ENCODE results near the gene LGALS12. TPM values are rescaled to one million over a fixed set of nuclear protein-coding genes. Genes with fewer than 3 reads are reported as not detected.
A peak's percentile ranks its signal among the peaks of the same experiment; 100 is the strongest.

LGALS12 gene
- polyA plus RNA-seq, 3 donors = 6.8 to 16.3 (median 13.5) TPM

DNA sequence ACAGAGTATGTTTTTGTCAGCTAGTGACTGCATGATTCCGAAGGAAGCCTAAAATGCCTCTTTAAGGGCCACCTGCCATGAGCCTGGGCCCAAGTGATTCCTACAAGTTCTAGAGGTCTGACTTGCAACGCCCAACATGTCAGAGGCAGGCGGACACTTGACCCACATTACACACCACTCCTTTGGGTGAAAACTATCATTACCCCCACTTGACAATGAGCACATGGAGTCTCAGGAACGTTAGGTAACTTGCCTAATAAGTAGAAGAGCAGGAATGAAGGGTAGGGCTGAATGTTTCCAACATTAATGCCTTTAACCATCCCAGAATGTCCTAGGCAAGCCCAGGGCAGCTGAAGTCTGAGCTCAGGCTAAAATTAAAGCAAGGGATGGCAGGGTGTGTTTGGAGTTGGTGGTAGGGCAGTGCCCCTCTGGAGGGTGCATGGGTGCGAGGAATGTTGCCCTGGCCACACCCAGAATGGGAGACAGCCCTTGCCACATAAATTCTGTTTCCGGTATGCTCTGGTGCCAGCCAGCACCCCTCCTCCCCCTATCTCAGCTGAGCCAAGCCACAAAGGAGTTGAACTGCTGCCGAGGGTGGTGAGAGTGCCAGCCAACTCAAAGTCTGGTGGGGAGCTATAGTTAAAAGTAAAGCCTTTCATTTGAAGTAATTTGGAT lies 54.8 kb downstream of the LGALS12 start:
- Histone ChIP-seq H3K36me3 (replicated peaks in 1 of 2; ENCODE audit: control insufficient read depth in 1 of 2, insufficient read depth in 2 of 2, low read length in 2 of 2) (no peaks in the 10 kb centered on the region), H2AFZ (ENCODE audit: insufficient read depth, low read depth, low read length, poor library complexity, severe bottlenecking) (peak overlapping the region; percentile 27), H3K27me3 (ENCODE audit: control insufficient read depth in 2 of 2, insufficient read depth in 2 of 2, low read length in 2 of 2) (no peaks in the 10 kb centered on the region), H3K27ac (ENCODE audit: low read depth in 1 of 2, low read length in 2 of 2) (no peak overlapping the region), H3K4me1 (ENCODE audit: control insufficient read depth in 1 of 2, insufficient read depth in 2 of 2, low read length in 2 of 2) (peaks cover 6 to 9% of the 10 kb centered on the region in 2 donors), H3K4me2 (replicated peaks; ENCODE audit: extremely low read depth, low read length, poor library complexity, severe bottlenecking) (no peak overlapping the region), H3K79me2 (ENCODE audit: insufficient read depth, low read length) (no peaks in the 10 kb centered on the region), H4K20me1 (ENCODE audit: insufficient read depth, low read length) (no peaks in the 10 kb centered on the region), H3K9me3 (replicated peaks in 1 of 2; ENCODE audit: control insufficient read depth in 1 of 2, insufficient read depth in 1 of 2, low read length in 2 of 2) (no peaks in the 10 kb centered on the region), H3K9ac (ENCODE audit: insufficient read depth, low read length, poor library complexity, severe bottlenecking) (no peak overlapping the region), H3K4me3 (replicated peaks in 1 of 3; ENCODE audit: low read depth in 2 of 3, low read length in 3 of 3) (no peak overlapping the region)
- Mint-ChIP-seq H3K4me3 (no peak overlapping the region), H3K36me3 (no peaks in the 10 kb centered on the region), H3K9me3 (no peaks in the 10 kb centered on the region), H3K4me1 (peaks cover 17% of the 10 kb centered on the region), H3K27me3 (ENCODE audit: low read depth in 3 of 3) (peaks cover 0 to 1% (median 1%) of the 10 kb centered on the region in 3 donors), H3K27ac (peak overlapping the region in 1 of 7 donors; percentile 46)
- TF ChIP-seq CTCF (IDR thresholded peaks at IDR 0.05) = no peak
- WGBS (ENCODE audit: insufficient coverage) = no CpG with 5 or more reads among the region's 7 CpGs
- DNase-seq = no peak
- intact Hi-C loops (cut with micrococcal nuclease) = loop anchor here in 1 of 2 donors (5.0 kb wide), 1 partner anchor 58 kb away; no protein-coding TSS in a partner anchor

- Histone ChIP-seq H3K27ac (ENCODE audit: low read depth in 1 of 2, low read length in 2 of 2) (no peak within 1 kb of the TSS), H3K4me1 (ENCODE audit: control insufficient read depth in 1 of 2, insufficient read depth in 2 of 2, low read length in 2 of 2) (peaks cover 29 to 32% of the 10 kb centered on the region in 2 donors), H3K4me3 (replicated peaks in 1 of 3; ENCODE audit: low read depth in 2 of 3, low read length in 3 of 3) (no peak within 1 kb of the TSS), H2AFZ (ENCODE audit: insufficient read depth, low read depth, low read length, poor library complexity, severe bottlenecking) (no peak within 1 kb of the TSS), H3K27me3 (ENCODE audit: control insufficient read depth in 2 of 2, insufficient read depth in 2 of 2, low read length in 2 of 2) (no peaks in the 10 kb centered on the region), H3K9me3 (replicated peaks in 1 of 2; ENCODE audit: control insufficient read depth in 1 of 2, insufficient read depth in 1 of 2, low read length in 2 of 2) (no peaks in the 10 kb centered on the region), H3K36me3 (replicated peaks in 1 of 2; ENCODE audit: control insufficient read depth in 1 of 2, insufficient read depth in 2 of 2, low read length in 2 of 2) (no peaks in the 10 kb centered on the region), H3K4me2 (replicated peaks; ENCODE audit: extremely low read depth, low read length, poor library complexity, severe bottlenecking) (no peak within 1 kb of the TSS), H4K20me1 (ENCODE audit: insufficient read depth, low read length) (no peaks in the 10 kb centered on the region), H3K79me2 (ENCODE audit: insufficient read depth, low read length) (no peaks in the 10 kb centered on the region), H3K9ac (ENCODE audit: insufficient read depth, low read length, poor library complexity, severe bottlenecking) (no peak within 1 kb of the TSS)
- Mint-ChIP-seq H3K27me3 (ENCODE audit: low read depth in 3 of 3) (peaks cover 0 to 1% (median 0%) of the 10 kb centered on the region in 3 donors), H3K36me3 (no peaks in the 10 kb centered on the region), H3K27ac (peak within 1 kb of the TSS in 4 of 7 donors; percentile 16 to 61 (median 34)), H3K4me3 (no peak within 1 kb of the TSS), H3K9me3 (no peaks in the 10 kb centered on the region), H3K4me1 (peaks cover 38% of the 10 kb centered on the region)
- no peak for TF ChIP-seq CTCF (IDR thresholded peaks at IDR 0.05)
- intact Hi-C loops (cut with micrococcal nuclease) = loop anchor here in 1 of 2 donors (5.0 kb wide), 1 partner anchor 61 kb away; no protein-coding TSS in a partner anchor
- WGBS (ENCODE audit: insufficient coverage) = 93% methylated on average over 8 of the region's 13 CpGs
- no peak for DNase-seq
Observed at GRCh38 chr11:63563201-63564055, 57.5 kb downstream of the LGALS12 start, which contains the start of gene PLAAT2. TSS of gene PLAAT2 (minus strand) at chr11:63563379. CDS start at chr11:63563324, 55 bp downstream.

Data from CD14-positive monocyte (primary cell).